ENCODE data around the gene FAM3A. TPM values are rescaled to one million over a fixed set of nuclear protein-coding genes. Genes with fewer than 3 reads are reported as not detected.
A peak's percentile ranks its signal among the peaks of the same experiment; 100 is the strongest.
"Not testable (repeated sequence)": the region's sequence is repeated elsewhere in the genome, so short reads cannot be mapped to it uniquely, and the experiment has no call there.

FAM3A gene, protein sequence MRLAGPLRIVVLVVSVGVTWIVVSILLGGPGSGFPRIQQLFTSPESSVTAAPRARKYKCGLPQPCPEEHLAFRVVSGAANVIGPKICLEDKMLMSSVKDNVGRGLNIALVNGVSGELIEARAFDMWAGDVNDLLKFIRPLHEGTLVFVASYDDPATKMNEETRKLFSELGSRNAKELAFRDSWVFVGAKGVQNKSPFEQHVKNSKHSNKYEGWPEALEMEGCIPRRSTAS
- total RNA-seq (2021; ENCODE audit: unreplicated experiment) = 88.8 TPM
- 137 TPM for polyA plus RNA-seq (2012; ENCODE audit: insufficient read length)
- Bru-seq, nascent RNA = percentile 62 among the genes with signal in this experiment
- percentile 71 among the genes with signal in this experiment for BruChase-seq, experiment 1, labeled RNA remaining after a 2-hour chase
- BruChase-seq, experiment 2, labeled RNA remaining after a 6-hour chase = percentile 75 among the genes with signal in this experiment
- long read RNA-seq, transcript FAM3A-222 (10 exons, 1,901 nt) = minor isoform, 6 of 142 reads
- long read RNA-seq, transcript FAM3A-208 (8 exons, 1,763 nt) = minor isoform, 13 of 142 reads
- long read RNA-seq, transcript FAM3A-215 (9 exons, 1,800 nt) = major isoform, 64 of 142 reads
- long read RNA-seq, partial matches to known transcripts = 27 of 142 reads
- long read RNA-seq, other reads (novel, unspliced or antisense) = 28 of 142 reads

DNA sequence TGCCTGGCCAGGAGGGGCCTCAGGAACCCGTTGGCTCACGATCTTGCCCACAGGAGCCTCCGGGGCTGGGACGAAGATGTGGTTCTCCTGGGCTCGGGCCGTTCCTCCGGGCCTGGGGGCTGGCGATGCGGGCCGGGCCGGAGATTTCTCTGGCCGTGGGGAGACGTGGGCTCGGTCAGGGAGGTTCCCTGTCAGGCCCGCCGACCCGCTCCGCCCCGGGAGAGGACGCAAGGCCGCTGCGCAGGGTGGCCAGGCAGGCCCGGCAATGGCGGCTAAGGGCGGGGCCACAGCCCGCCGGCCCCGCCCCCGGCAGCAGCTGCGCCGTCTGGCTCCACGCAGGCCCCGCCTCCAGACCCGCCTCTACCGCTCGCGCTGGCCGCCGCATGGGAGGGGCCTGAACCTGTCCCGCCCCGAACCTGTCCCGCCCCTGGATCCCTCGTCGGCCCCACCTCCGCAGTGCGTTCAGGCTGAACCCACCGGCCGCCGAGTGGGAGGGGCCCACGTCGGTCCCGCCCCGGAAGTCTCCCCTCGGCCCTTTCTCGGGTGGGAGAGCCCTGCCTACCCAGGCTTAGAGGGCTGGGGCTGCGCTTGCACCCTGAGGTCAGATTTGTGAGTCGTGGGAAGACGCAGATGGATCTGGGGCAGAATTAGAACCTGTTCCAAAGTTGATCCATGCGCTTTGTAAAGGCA lies at the start of gene FAM3A:
Gene FAM3A, minus strand, starts transcription at position 267 of the 690 bp plus-strand sequence. CDS start 460 bp downstream, outside the sequence.
- CTCF ChIA-PET = interaction anchor here (0.7 kb wide), 1 partner anchor 165 kb away, joined by 5 read pairs; no protein-coding TSS in a partner anchor
- POLR2A ChIA-PET = interaction anchor here (0.6 kb wide), 2 partner anchors 18 to 260 kb away, joined by 3 read pairs; no protein-coding TSS in a partner anchor
- ATAC-seq = peak; percentile 98
- BruUV-seq (replicated peaks) = no TSS peak
- Histone ChIP-seq H3K4me3 (ENCODE audit: low read depth in 2 of 2, low read length in 2 of 2) (peak within 1 kb of the TSS; percentile 72 to 86), H3K4me1 (ENCODE audit: control insufficient read depth, insufficient read depth, low read length) (peaks cover 12% of the 10 kb centered on the region), H3K27me3 (ENCODE audit: control insufficient read depth, insufficient read depth, low read length) (no peaks in the 10 kb centered on the region), H3K27ac (ENCODE audit: low read length) (peak within 1 kb of the TSS; percentile 89), H3K36me3 (ENCODE audit: control insufficient read depth, insufficient read depth, low read length) (no peaks in the 10 kb centered on the region), H3K9me3 (ENCODE audit: control insufficient read depth, insufficient read depth, low read depth, low read length) (no peaks in the 10 kb centered on the region)
- intact Hi-C loops (cut with micrococcal nuclease; ENCODE audit: unreplicated experiment) (no loop called here), in situ Hi-C loops (cut with HindIII; ENCODE audit: low pct_unique_long_range_greater_than_20kb, low sequenced_read_pairs) (no loop called here)
- DNase-seq (ENCODE audit: low read depth, low spot score) = peak; percentile 54
- TF ChIP-seq SIN3A (IDR thresholded peaks at IDR 0.05; ENCODE audit: borderline replicate concordance, insufficient read depth, low read depth, low read length) (peak; percentile 71; the same call in 1 of the 2 replicates), TCF7L2 (IDR thresholded peaks at IDR 0.05; ENCODE audit: low read depth, low read length) (no peak), POLR2AphosphoS5 (IDR thresholded peaks at IDR 0.05; ENCODE audit: low read depth, low read length) (peak; percentile 91)
- TF ChIP-seq, protein P1, sequence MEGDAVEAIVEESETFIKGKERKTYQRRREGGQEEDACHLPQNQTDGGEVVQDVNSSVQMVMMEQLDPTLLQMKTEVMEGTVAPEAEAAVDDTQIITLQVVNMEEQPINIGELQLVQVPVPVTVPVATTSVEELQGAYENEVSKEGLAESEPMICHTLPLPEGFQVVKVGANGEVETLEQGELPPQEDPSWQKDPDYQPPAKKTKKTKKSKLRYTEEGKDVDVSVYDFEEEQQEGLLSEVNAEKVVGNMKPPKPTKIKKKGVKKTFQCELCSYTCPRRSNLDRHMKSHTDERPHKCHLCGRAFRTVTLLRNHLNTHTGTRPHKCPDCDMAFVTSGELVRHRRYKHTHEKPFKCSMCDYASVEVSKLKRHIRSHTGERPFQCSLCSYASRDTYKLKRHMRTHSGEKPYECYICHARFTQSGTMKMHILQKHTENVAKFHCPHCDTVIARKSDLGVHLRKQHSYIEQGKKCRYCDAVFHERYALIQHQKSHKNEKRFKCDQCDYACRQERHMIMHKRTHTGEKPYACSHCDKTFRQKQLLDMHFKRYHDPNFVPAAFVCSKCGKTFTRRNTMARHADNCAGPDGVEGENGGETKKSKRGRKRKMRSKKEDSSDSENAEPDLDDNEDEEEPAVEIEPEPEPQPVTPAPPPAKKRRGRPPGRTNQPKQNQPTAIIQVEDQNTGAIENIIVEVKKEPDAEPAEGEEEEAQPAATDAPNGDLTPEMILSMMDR (IDR thresholded peaks at IDR 0.05) = no peak
- TF ChIP-seq, protein P2, sequence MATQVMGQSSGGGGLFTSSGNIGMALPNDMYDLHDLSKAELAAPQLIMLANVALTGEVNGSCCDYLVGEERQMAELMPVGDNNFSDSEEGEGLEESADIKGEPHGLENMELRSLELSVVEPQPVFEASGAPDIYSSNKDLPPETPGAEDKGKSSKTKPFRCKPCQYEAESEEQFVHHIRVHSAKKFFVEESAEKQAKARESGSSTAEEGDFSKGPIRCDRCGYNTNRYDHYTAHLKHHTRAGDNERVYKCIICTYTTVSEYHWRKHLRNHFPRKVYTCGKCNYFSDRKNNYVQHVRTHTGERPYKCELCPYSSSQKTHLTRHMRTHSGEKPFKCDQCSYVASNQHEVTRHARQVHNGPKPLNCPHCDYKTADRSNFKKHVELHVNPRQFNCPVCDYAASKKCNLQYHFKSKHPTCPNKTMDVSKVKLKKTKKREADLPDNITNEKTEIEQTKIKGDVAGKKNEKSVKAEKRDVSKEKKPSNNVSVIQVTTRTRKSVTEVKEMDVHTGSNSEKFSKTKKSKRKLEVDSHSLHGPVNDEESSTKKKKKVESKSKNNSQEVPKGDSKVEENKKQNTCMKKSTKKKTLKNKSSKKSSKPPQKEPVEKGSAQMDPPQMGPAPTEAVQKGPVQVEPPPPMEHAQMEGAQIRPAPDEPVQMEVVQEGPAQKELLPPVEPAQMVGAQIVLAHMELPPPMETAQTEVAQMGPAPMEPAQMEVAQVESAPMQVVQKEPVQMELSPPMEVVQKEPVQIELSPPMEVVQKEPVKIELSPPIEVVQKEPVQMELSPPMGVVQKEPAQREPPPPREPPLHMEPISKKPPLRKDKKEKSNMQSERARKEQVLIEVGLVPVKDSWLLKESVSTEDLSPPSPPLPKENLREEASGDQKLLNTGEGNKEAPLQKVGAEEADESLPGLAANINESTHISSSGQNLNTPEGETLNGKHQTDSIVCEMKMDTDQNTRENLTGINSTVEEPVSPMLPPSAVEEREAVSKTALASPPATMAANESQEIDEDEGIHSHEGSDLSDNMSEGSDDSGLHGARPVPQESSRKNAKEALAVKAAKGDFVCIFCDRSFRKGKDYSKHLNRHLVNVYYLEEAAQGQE (IDR thresholded peaks at IDR 0.05; ENCODE audit: insufficient read depth in 1 of 2, low read depth in 2 of 2, low read length in 1 of 2) = no peak

DNA sequence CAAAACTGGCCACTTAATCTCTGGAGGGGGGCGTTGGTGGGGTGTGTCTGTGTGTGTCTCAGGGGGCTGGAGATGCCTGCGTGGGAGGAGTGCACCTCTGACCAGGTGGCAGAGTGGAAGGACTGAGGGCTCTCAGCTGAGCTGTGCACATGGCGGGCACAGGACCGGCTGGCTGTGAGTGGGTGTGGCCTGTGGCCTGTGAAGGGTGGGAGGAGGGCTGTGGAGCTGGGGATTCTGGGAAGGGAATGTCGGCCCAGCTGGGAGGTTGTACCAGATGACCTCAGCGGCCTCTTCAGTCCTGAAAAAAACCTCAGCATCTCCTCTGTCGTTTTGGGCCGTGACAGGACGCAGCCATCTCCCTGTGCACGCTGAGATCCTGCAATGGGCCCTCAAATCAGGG lies 46.3 kb upstream of the FAM3A start:
- H3K27me3 ChIP-seq (ENCODE audit: control insufficient read depth, insufficient read depth, low read length); POLR2A ChIA-PET; ATAC-seq; DNase-seq (ENCODE audit: low read depth, low spot score); H3K27ac ChIP-seq (ENCODE audit: low read length); CTCF ChIA-PET; in situ Hi-C loops (cut with HindIII; ENCODE audit: low pct_unique_long_range_greater_than_20kb, low sequenced_read_pairs); intact Hi-C loops (cut with micrococcal nuclease; ENCODE audit: unreplicated experiment); H3K4me1 ChIP-seq (ENCODE audit: control insufficient read depth, insufficient read depth, low read length); H3K9me3 ChIP-seq (ENCODE audit: control insufficient read depth, insufficient read depth, low read depth, low read length); H3K36me3 ChIP-seq (ENCODE audit: control insufficient read depth, insufficient read depth, low read length); H3K4me3 ChIP-seq (ENCODE audit: low read depth in 2 of 2, low read length in 2 of 2): not testable (repeated sequence)
- TSS peak; percentile 75 for BruUV-seq (replicated peaks)

GRCh38 chrX:154560326-154560725 lies 44.3 kb upstream of the FAM3A start:
- H3K36me3 ChIP-seq (ENCODE audit: control insufficient read depth, insufficient read depth, low read length); H3K27ac ChIP-seq (ENCODE audit: low read length); H3K27me3 ChIP-seq (ENCODE audit: control insufficient read depth, insufficient read depth, low read length); in situ Hi-C loops (cut with HindIII; ENCODE audit: low pct_unique_long_range_greater_than_20kb, low sequenced_read_pairs); DNase-seq (ENCODE audit: low read depth, low spot score); BruUV-seq (replicated peaks); ATAC-seq; H3K4me1 ChIP-seq (ENCODE audit: control insufficient read depth, insufficient read depth, low read length); POLR2A ChIA-PET; H3K4me3 ChIP-seq (ENCODE audit: low read depth in 2 of 2, low read length in 2 of 2); CTCF ChIA-PET; H3K9me3 ChIP-seq (ENCODE audit: control insufficient read depth, insufficient read depth, low read depth, low read length); intact Hi-C loops (cut with micrococcal nuclease; ENCODE audit: unreplicated experiment): not testable (repeated sequence)

- H3K4me3 ChIP-seq (ENCODE audit: low read depth in 2 of 2, low read length in 2 of 2); intact Hi-C loops (cut with micrococcal nuclease; ENCODE audit: unreplicated experiment); DNase-seq (ENCODE audit: low read depth, low spot score); BruUV-seq (replicated peaks); H3K27ac ChIP-seq (ENCODE audit: low read length); H3K4me1 ChIP-seq (ENCODE audit: control insufficient read depth, insufficient read depth, low read length); H3K36me3 ChIP-seq (ENCODE audit: control insufficient read depth, insufficient read depth, low read length); CTCF ChIA-PET; in situ Hi-C loops (cut with HindIII; ENCODE audit: low pct_unique_long_range_greater_than_20kb, low sequenced_read_pairs); H3K9me3 ChIP-seq (ENCODE audit: control insufficient read depth, insufficient read depth, low read depth, low read length); H3K27me3 ChIP-seq (ENCODE audit: control insufficient read depth, insufficient read depth, low read length); POLR2A ChIA-PET: not testable (repeated sequence)
- ATAC-seq = peak; percentile 7; the same call in 1 of the 2 replicates
Observed at GRCh38 chrX:154558896-154559295, 42.9 kb upstream of the FAM3A start.
